H1 (cell line): ENCODE measurements around the gene LENG1. TPM values are rescaled to one million over a fixed set of nuclear protein-coding genes. Genes with fewer than 3 reads are reported as not detected.

Experiments
- BRCA1 ChIP-seq: IDR thresholded peaks from 2 replicates; pipeline ENCODE4 v1.6.1; 2012; ENCODE audit warnings: low read depth, low read length, improper control_type of control experiment
- CEBPB ChIP-seq: IDR thresholded peaks from 2 replicates; pipeline ENCODE4 v1.6.1; 2012; ENCODE audit warnings: low read depth, low read length
- CHD7 ChIP-seq: fragments of 300-600 bp; sonication (generic); IDR thresholded peaks from 2 replicates; pipeline ENCODE4 v1.7.1; 2012; ENCODE audit warnings: low read length, moderate library complexity, mild to moderate bottlenecking, inconsistent platforms; ENCODE audit not compliant: insufficient replicate concordance
- CTCF ChIP-seq, 3 experiments: IDR thresholded peaks; 1 replicate in 2 of 3; 2 replicates in 1 of 3; pipeline versions ENCODE4 v1.5.1 to v1.6.1; 2011; ENCODE audit warnings: low read length in 3 of 3, mild to moderate bottlenecking in 3 of 3, inconsistent platforms in 2 of 3, low read depth in 1 of 3, moderate library complexity in 1 of 3; ENCODE audit not compliant: insufficient read depth in 1 of 3; ENCODE audit errors: control extremely low read depth in 1 of 3
- EZH2 ChIP-seq: fragments of 200-600 bp; sonication (generic); IDR thresholded peaks from 2 replicates; pipeline ENCODE4 v1.7.1; 2012; ENCODE audit warnings: low read depth, mild to moderate bottlenecking, moderate library complexity, low read length, inconsistent platforms; ENCODE audit not compliant: severe bottlenecking
- HDAC6 ChIP-seq: IDR thresholded peaks from one replicate; pipeline ENCODE4 v1.7.1; 2012; ENCODE audit warnings: low read depth, mild to moderate bottlenecking, inconsistent platforms, low read length, moderate library complexity
- POLR2AphosphoS5 ChIP-seq: IDR thresholded peaks from 2 replicates; pipeline ENCODE4 v1.6.1; 2011; ENCODE audit warnings: low read depth, low read length
- POU5F1 ChIP-seq: IDR thresholded peaks from 2 replicates; pipeline ENCODE4 v1.6.1; 2011; ENCODE audit warnings: low read depth, mild to moderate bottlenecking, low read length, moderate library complexity
- SP1 ChIP-seq: IDR thresholded peaks from 2 replicates; pipeline ENCODE4 v1.6.1; 2011; ENCODE audit warnings: low read depth, low read length
- polyA plus RNA-seq, 7 experiments: library from polyadenylated mRNA; depleted of rRNA in 3 of 7; stranded (reverse) in 5 of 7; unstranded in 2 of 7; fragments of >200 nt in 5 of 7; fragments of 200-250 nt in 2 of 7; gene quantifications; 1 replicate in 5 of 7; 2 replicates in 1 of 7; 4 replicates in 1 of 7; pipeline versions ENCODE4 v1.2.1 to v1.2.3, GENCODE V29; 2011 to 2013; ENCODE audit warnings: missing spikeins in 2 of 7, mixed read lengths in 2 of 7
- total RNA-seq: library from RNA; stranded (reverse); fragmentation: NEBNext Ultra II Directional; extraction: Animal tissue kit (Norgen Biotek cat#: 25700); gene quantifications from 2 replicates; pipeline ENCODE4 v1.2.1, GENCODE V29; 2021

Gene LENG1
- total and polyA plus RNA-seq, 2 of the 8 experiments (the other 6 are each of a cell fraction or from before 2014, with no cell fraction given), result 1.2 to 4.4 TPM

- no peak for TF ChIP-seq POLR2AphosphoS5
- no peak for TF ChIP-seq POU5F1
- TF ChIP-seq CEBPB, result 0 out of 2 replicates have a peak, but pooled peaks have one; percentile 25
- no peak for TF ChIP-seq BRCA1
- TF ChIP-seq EZH2, result no peak
- peak; percentile 72 to 90 (median 85) for TF ChIP-seq CTCF (IDR thresholded peaks at IDR 0.05; ENCODE audit: control extremely low read depth in 1 of 3, insufficient read depth in 1 of 3, low read depth in 1 of 3, low read length in 3 of 3)
- TF ChIP-seq HDAC6, result no peak
- no peak for TF ChIP-seq CHD7
- TF ChIP-seq SP1, result peak; percentile 14; the same call in 1 of the 2 replicates
Observed at GRCh38 chr19:54179921-54180461, 20.5 kb upstream of the LENG1 start (continued).
